Neural progenitor cell (in vitro differentiated cells): ENCODE results near the gene DYSF. TPM values are rescaled to one million over a fixed set of nuclear protein-coding genes. Genes with fewer than 3 reads are reported as not detected.

ENCODE experiments used
- DNase-seq: peaks from one replicate; pipeline ENCODE4 v3.0.0-alpha.2; 2016; ENCODE audit warnings: low spot score
- H2AFZ ChIP-seq: fragments of 200-600 bp; sonication (generic); replicated peaks from 2 replicates; pipeline ENCODE4 v1.6.1; 2016; ENCODE audit warnings: antibody characterized with exemption
- H3F3A ChIP-seq: fragments of 200-600 bp; sonication (generic); 2 replicates; pipeline ENCODE4 v1.6.1; 2016; ENCODE audit warnings: antibody characterized with exemption, low read depth
- H3K27ac ChIP-seq: fragments of 200-600 bp; sonication (generic); 2 replicates; pipeline ENCODE4 v1.5.1; 2016; ENCODE audit warnings: mild to moderate bottlenecking
- H3K27me3 ChIP-seq: fragments of 200-600 bp; sonication (generic); 2 replicates; pipeline ENCODE4 v1.6.1; 2016; ENCODE audit warnings: mild to moderate bottlenecking, moderate library complexity
- H3K36me3 ChIP-seq: fragments of 200-600 bp; sonication (generic); 2 replicates; pipeline ENCODE4 v1.5.1; 2016
- H3K4me1 ChIP-seq: fragments of 200-600 bp; sonication (generic); 2 replicates; pipeline ENCODE4 v1.6.1; 2016; ENCODE audit warnings: mixed run types
- H3K4me2 ChIP-seq: fragments of 200-600 bp; sonication (generic); 2 replicates; pipeline ENCODE4 v1.6.1; 2016
- H3K4me3 ChIP-seq: fragments of 200-600 bp; sonication (generic); 2 replicates; pipeline ENCODE4 v1.5.1; 2016
- H3K79me2 ChIP-seq: fragments of 200-600 bp; sonication (generic); 2 replicates; pipeline ENCODE4 v1.6.1; 2016; ENCODE audit warnings: low read depth
- H3K9ac ChIP-seq: fragments of 200-600 bp; sonication (generic); 2 replicates; pipeline ENCODE4 v1.6.1; 2016
- H3K9me3 ChIP-seq: fragments of 200-600 bp; sonication (generic); 2 replicates; pipeline ENCODE4 v1.5.1; 2016; ENCODE audit warnings: low read depth
- H4K20me1 ChIP-seq: fragments of 200-600 bp; sonication (generic); 2 replicates; pipeline ENCODE4 v1.6.1; 2016; ENCODE audit warnings: low read depth
- H3K27ac Mint-ChIP-seq: 3 replicates; pipeline ENCODE4 v1.8.0; 2021; ENCODE audit warnings: mixed read lengths
- H3K27me3 Mint-ChIP-seq: 2 replicates; pipeline ENCODE4 v1.8.0; 2022; ENCODE audit warnings: low read depth, mild to moderate bottlenecking, inconsistent platforms, moderate library complexity, mixed read lengths; ENCODE audit not compliant: insufficient read depth
- H3K36me3 Mint-ChIP-seq: 3 replicates; pipeline ENCODE4 v1.8.0; 2021; ENCODE audit warnings: mixed read lengths
- H3K4me1 Mint-ChIP-seq: 3 replicates; pipeline ENCODE4 v1.8.0; 2021; ENCODE audit warnings: mixed read lengths
- H3K4me3 Mint-ChIP-seq: 3 replicates; pipeline ENCODE4 v1.8.0; 2021; ENCODE audit warnings: mild to moderate bottlenecking, moderate library complexity, mixed read lengths
- H3K9me3 Mint-ChIP-seq: 3 replicates; pipeline ENCODE4 v1.8.0; 2020; ENCODE audit warnings: mixed read lengths
- CTCF ChIP-seq: fragments of 200-600 bp; sonication (generic); IDR thresholded peaks from 2 replicates; pipeline ENCODE4 v1.5.1; 2017; ENCODE audit warnings: antibody characterized with exemption, mild to moderate bottlenecking
- EZH2 ChIP-seq: fragments of 200-600 bp; sonication (generic); IDR thresholded peaks from 2 replicates; pipeline ENCODE4 v1.6.1; 2017; ENCODE audit warnings: antibody characterized with exemption, mild to moderate bottlenecking, moderate library complexity
- EZH2phosphoT487 ChIP-seq: fragments of 200-600 bp; sonication (generic); IDR thresholded peaks from 2 replicates; pipeline ENCODE4 v1.6.1; 2017; ENCODE audit warnings: antibody characterized with exemption
- total RNA-seq: library from RNA; depleted of rRNA; stranded (reverse); fragments of >200 nt; gene quantifications from 2 replicates; pipeline ENCODE4 v1.2.3, GENCODE V29; 2015; ENCODE audit warnings: low replicate concordance

Gene DYSF
- total RNA-seq, 1 donor from 2014 or later = 0.39 TPM

GRCh38 chr2:71686781-71687180, 233.4 kb downstream of the DYSF start:
- Histone ChIP-seq H3K79me2 (no peaks in the 10 kb centered on the region), H3K27me3 (no peaks in the 10 kb centered on the region), H3K4me3 (no peak overlapping the region), H3K4me2 (no peak overlapping the region), H4K20me1 (no peaks in the 10 kb centered on the region), H2AFZ (no peak overlapping the region), H3K9ac (no peak overlapping the region), H3K9me3 (no peaks in the 10 kb centered on the region), H3K27ac (no peak overlapping the region), H3K36me3 (no peaks in the 10 kb centered on the region), H3K4me1 (peaks cover 12% of the 10 kb centered on the region), H3F3A (no peaks in the 10 kb centered on the region)
- peaks cover 13% of the 10 kb centered on the region for H3K4me1 Mint-ChIP-seq
- H3K27me3 Mint-ChIP-seq = peaks cover 11% of the 10 kb centered on the region
- TF ChIP-seq EZH2 = no peak
- DNase-seq = no peak
- no peaks in the 10 kb centered on the region for H3K36me3 Mint-ChIP-seq
- H3K27ac Mint-ChIP-seq = no peak overlapping the region
- no peak overlapping the region for H3K4me3 Mint-ChIP-seq
- peaks cover 6% of the 10 kb centered on the region for H3K9me3 Mint-ChIP-seq

GRCh38 chr2:71687412-71687811, 234.1 kb downstream of the DYSF start:
- Histone ChIP-seq H3K36me3 (no peaks in the 10 kb centered on the region), H3K4me1 (peaks cover 15% of the 10 kb centered on the region), H3K27me3 (no peaks in the 10 kb centered on the region), H3K79me2 (no peaks in the 10 kb centered on the region), H3K27ac (no peak overlapping the region), H3K9ac (no peak overlapping the region), H3K4me2 (no peak overlapping the region), H3K4me3 (no peak overlapping the region), H3F3A (no peaks in the 10 kb centered on the region), H3K9me3 (no peaks in the 10 kb centered on the region), H2AFZ (peak overlapping the region; percentile 20), H4K20me1 (no peaks in the 10 kb centered on the region)
- TF ChIP-seq EZH2 (no peak), EZH2phosphoT487 (no peak), CTCF (no peak)
- H3K27ac Mint-ChIP-seq = no peak overlapping the region
- peaks cover 19% of the 10 kb centered on the region for H3K4me1 Mint-ChIP-seq
- H3K36me3 Mint-ChIP-seq = no peaks in the 10 kb centered on the region
- peaks cover 6% of the 10 kb centered on the region for H3K9me3 Mint-ChIP-seq
- peaks cover 13% of the 10 kb centered on the region for H3K27me3 Mint-ChIP-seq
- DNase-seq = no peak
- no peak overlapping the region for H3K4me3 Mint-ChIP-seq

GRCh38 chr2:71688530-71688929, 235.2 kb downstream of the DYSF start:
- Mint-ChIP-seq H3K4me3 (no peak overlapping the region), H3K27me3 (peaks cover 20% of the 10 kb centered on the region), H3K36me3 (no peaks in the 10 kb centered on the region), H3K9me3 (peaks cover 6% of the 10 kb centered on the region), H3K27ac (no peak overlapping the region), H3K4me1 (peaks cover 20% of the 10 kb centered on the region)
- DNase-seq = no peak
- TF ChIP-seq EZH2phosphoT487 = no peak
- no peak for TF ChIP-seq CTCF
- TF ChIP-seq EZH2 = no peak
- peaks cover 15% of the 10 kb centered on the region for H3K4me1 ChIP-seq
- no peaks in the 10 kb centered on the region for H3K36me3 ChIP-seq
- no peak overlapping the region for H3K4me3 ChIP-seq
- H3K4me2 ChIP-seq = no peak overlapping the region
- H2AFZ ChIP-seq = no peak overlapping the region
- no peaks in the 10 kb centered on the region for H3K79me2 ChIP-seq
- no peaks in the 10 kb centered on the region for H3K27me3 ChIP-seq
- H3K9ac ChIP-seq = no peak overlapping the region
- H4K20me1 ChIP-seq = no peaks in the 10 kb centered on the region
- no peaks in the 10 kb centered on the region for H3K9me3 ChIP-seq
- no peaks in the 10 kb centered on the region for H3F3A ChIP-seq
- no peak overlapping the region for H3K27ac ChIP-seq

GRCh38 chr2:71689393-71689792, 236.0 kb downstream of the DYSF start:
- no peak for DNase-seq
- H4K20me1 ChIP-seq = no peaks in the 10 kb centered on the region
- Mint-ChIP-seq H3K9me3 (peaks cover 6% of the 10 kb centered on the region), H3K4me3 (no peak overlapping the region), H3K4me1 (peaks cover 20% of the 10 kb centered on the region), H3K36me3 (no peaks in the 10 kb centered on the region), H3K27ac (no peak overlapping the region), H3K27me3 (peaks cover 21% of the 10 kb centered on the region)
- no peak overlapping the region for H3K4me2 ChIP-seq
- peaks cover 15% of the 10 kb centered on the region for H3K4me1 ChIP-seq
- H3F3A ChIP-seq = no peaks in the 10 kb centered on the region
- H3K9me3 ChIP-seq = no peaks in the 10 kb centered on the region
- no peaks in the 10 kb centered on the region for H3K79me2 ChIP-seq
- H3K27me3 ChIP-seq = no peaks in the 10 kb centered on the region
- H3K36me3 ChIP-seq = no peaks in the 10 kb centered on the region
- TF ChIP-seq EZH2phosphoT487 = no peak
- no peak for TF ChIP-seq CTCF
- no peak for TF ChIP-seq EZH2
- H3K9ac ChIP-seq = no peak overlapping the region
- no peak overlapping the region for H3K27ac ChIP-seq
- no peak overlapping the region for H2AFZ ChIP-seq
- H3K4me3 ChIP-seq = no peak overlapping the region
